Measurements from ENCODE around the gene SSC4D. TPM values are rescaled to one million over a fixed set of nuclear protein-coding genes. Genes with fewer than 3 reads are reported as not detected.

Gene SSC4D
- total RNA-seq, 2 experiments from 2014 or later, result 0.44 TPM; not detected in 1

DNA sequence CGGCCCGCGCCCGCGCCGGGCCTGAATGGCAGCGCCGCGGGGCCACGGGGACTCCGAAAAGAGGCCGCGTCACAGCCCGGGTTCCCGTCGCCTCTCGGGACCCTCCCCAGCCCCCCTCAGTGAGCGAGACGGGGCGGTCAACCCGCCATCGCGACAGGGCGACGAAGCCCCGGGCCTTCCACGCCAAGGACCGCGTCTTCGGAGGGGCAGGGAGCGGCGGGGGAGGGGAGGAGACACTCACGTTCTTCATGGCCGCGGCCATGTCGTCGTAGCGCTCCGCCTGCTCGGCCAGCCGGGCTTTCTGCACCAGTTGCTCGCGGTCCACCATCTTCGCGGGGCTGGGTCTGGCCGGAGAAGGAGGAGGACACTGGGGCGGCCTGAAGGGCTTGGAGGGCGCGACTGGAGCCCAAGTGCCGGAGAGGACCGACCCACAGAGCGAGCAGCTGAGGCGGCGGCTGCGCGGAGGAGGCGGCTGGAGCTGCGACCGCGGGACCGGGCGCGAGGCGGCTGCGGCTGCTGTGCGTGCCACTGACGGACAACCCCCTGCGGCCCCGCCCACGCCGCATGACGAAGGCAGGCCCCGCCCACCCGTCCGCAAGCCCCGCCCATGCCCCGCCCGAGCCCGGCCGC lies 50.9 kb downstream of the SSC4D start, which contains the start of gene YWHAG:
Gene YWHAG, minus strand, starts transcription at position 511 of the 630 bp plus-strand sequence. Its CDS starts 183 bp downstream, at position 328.
- Histone ChIP-seq H3K27ac (ENCODE audit: low read depth, low read length, poor library complexity, severe bottlenecking) (peak within 1 kb of the TSS; percentile 54), H2AFZ (ENCODE audit: low read length) (peak within 1 kb of the TSS; percentile 82), H3K79me2 (ENCODE audit: insufficient read depth, low read depth, low read length) (peaks cover 50% of the 10 kb centered on the region), H3K4me3 (ENCODE audit: low read depth, low read length, poor library complexity, severe bottlenecking) (peak within 1 kb of the TSS; percentile 96), H3K9me3 (ENCODE audit: low read length) (peaks cover 8% of the 10 kb centered on the region; the same call in 1 of the 2 replicates), H4K20me1 (ENCODE audit: insufficient read depth, low read length) (peaks cover 32% of the 10 kb centered on the region), H3K36me3 (ENCODE audit: insufficient read depth, low read length) (peaks cover 45% of the 10 kb centered on the region), H3K4me1 (ENCODE audit: insufficient read depth, low read length, poor library complexity, severe bottlenecking) (peaks cover 25% of the 10 kb centered on the region), H3K9me2 (ENCODE audit: insufficient read depth, low read length) (no peaks in the 10 kb centered on the region), H3K4me2 (ENCODE audit: low read length) (peak within 1 kb of the TSS; percentile 86)
- BruUV-seq (replicated peaks), result no TSS peak
- no peak for TF ChIP-seq CTCF (conservative IDR thresholded peaks at IDR 0.05; ENCODE audit: low read length)
- no peak for TF ChIP-seq EZH2phosphoT487 (IDR thresholded peaks at IDR 0.05; ENCODE audit: borderline replicate concordance, low read depth, low read length)
- DNase-seq (ENCODE audit: low spot score), result peak; percentile 90
- ChIA-PET CTCF (ENCODE audit: unreplicated experiment) (interaction anchor here (1.0 kb wide), 1 partner anchor 34 kb away, joined by 4 read pairs; no protein-coding TSS in a partner anchor), POLR2A (interaction anchor here (0.6 to 1.8 kb wide), 4 partner anchors 15 to 1187 kb away, joined by 3 to 7 read pairs (median 4); no protein-coding TSS in a partner anchor)
- intact Hi-C loops (cut with micrococcal nuclease; ENCODE audit: unreplicated experiment), result loop anchor here (1.0 to 5.0 kb wide), 4 partner anchors 34 to 311 kb away; partner anchors contain the start of genes MDH2 and STYXL1

DNA sequence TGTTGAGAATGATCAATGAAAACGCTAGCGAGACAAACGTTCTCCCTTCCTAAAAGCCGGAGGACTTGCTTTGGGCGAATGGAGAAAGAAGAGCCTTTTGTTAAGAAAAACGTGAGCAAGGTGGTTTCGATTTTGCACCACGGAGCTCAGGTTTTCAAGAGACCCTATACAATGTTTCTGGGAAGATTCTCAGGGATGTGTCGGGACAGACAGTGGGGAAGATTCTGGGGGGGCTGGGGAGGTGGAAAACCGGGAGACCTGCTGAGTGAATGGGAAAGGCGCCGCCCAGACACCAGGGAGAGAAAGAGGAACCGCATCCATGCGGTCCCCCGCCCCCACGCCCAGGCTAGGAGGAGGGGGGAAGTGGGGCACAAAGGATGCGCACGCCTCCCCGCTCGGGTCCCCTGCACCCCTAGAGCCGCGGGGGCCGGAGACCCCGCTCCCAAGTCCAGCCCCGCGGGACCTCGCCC lies 51.5 kb downstream of the SSC4D start:
- TF ChIP-seq CTCF (conservative IDR thresholded peaks at IDR 0.05; ENCODE audit: low read length) (no peak), EZH2phosphoT487 (IDR thresholded peaks at IDR 0.05; ENCODE audit: borderline replicate concordance, low read depth, low read length) (no peak)
- BruUV-seq (replicated peaks), result no TSS peak
- Histone ChIP-seq H3K4me1 (ENCODE audit: insufficient read depth, low read length, poor library complexity, severe bottlenecking) (peaks cover 25% of the 10 kb centered on the region), H3K36me3 (ENCODE audit: insufficient read depth, low read length) (peaks cover 50% of the 10 kb centered on the region), H3K9me3 (ENCODE audit: low read length) (peaks cover 8% of the 10 kb centered on the region; the same call in 1 of the 2 replicates), H3K4me3 (ENCODE audit: low read depth, low read length, poor library complexity, severe bottlenecking) (peak overlapping the region; percentile 96), H3K4me2 (ENCODE audit: low read length) (peak overlapping the region; percentile 86), H3K79me2 (ENCODE audit: insufficient read depth, low read depth, low read length) (peaks cover 56% of the 10 kb centered on the region), H4K20me1 (ENCODE audit: insufficient read depth, low read length) (peaks cover 32% of the 10 kb centered on the region), H3K27ac (ENCODE audit: low read depth, low read length, poor library complexity, severe bottlenecking) (peak overlapping the region; percentile 54), H3K9me2 (ENCODE audit: insufficient read depth, low read length) (no peaks in the 10 kb centered on the region), H2AFZ (ENCODE audit: low read length) (peak overlapping the region; percentile 17; the same call in 1 of the 2 replicates)
- peak; percentile 64 for DNase-seq (ENCODE audit: low spot score)
- ChIA-PET POLR2A (interaction anchor here (0.7 to 1.4 kb wide), 3 partner anchors 24 to 41 kb away, joined by 3 to 4 read pairs (median 3); no protein-coding TSS in a partner anchor), CTCF (ENCODE audit: unreplicated experiment) (interaction anchor here (0.6 kb wide), 2 partner anchors 13 to 764 kb away, joined by 3 to 10 read pairs; no protein-coding TSS in a partner anchor)
- intact Hi-C loops (cut with micrococcal nuclease; ENCODE audit: unreplicated experiment), result loop anchor here (2.0 to 5.0 kb wide), 3 partner anchors 35 to 311 kb away; partner anchors contain the start of genes MDH2 and STYXL1
